DND-41 (cell line): ENCODE data around the gene SLAMF8.

Experiments
- EZH2 ChIP-seq: IDR thresholded peaks from 3 replicates; pipeline ENCODE4 v1.6.1; 2012; ENCODE audit warnings: borderline replicate concordance, low read depth, mild to moderate bottlenecking, moderate library complexity, low read length, inconsistent platforms; ENCODE audit not compliant: severe bottlenecking
- TF ChIP-seq, protein P1 (sequence below): IDR thresholded peaks from 2 replicates; pipeline ENCODE4 v1.5.1; 2012; ENCODE audit warnings: borderline replicate concordance, low read length, moderate library complexity, mild to moderate bottlenecking; ENCODE audit not compliant: poor library complexity, severe bottlenecking; ENCODE audit errors: extremely low read depth

DNA sequence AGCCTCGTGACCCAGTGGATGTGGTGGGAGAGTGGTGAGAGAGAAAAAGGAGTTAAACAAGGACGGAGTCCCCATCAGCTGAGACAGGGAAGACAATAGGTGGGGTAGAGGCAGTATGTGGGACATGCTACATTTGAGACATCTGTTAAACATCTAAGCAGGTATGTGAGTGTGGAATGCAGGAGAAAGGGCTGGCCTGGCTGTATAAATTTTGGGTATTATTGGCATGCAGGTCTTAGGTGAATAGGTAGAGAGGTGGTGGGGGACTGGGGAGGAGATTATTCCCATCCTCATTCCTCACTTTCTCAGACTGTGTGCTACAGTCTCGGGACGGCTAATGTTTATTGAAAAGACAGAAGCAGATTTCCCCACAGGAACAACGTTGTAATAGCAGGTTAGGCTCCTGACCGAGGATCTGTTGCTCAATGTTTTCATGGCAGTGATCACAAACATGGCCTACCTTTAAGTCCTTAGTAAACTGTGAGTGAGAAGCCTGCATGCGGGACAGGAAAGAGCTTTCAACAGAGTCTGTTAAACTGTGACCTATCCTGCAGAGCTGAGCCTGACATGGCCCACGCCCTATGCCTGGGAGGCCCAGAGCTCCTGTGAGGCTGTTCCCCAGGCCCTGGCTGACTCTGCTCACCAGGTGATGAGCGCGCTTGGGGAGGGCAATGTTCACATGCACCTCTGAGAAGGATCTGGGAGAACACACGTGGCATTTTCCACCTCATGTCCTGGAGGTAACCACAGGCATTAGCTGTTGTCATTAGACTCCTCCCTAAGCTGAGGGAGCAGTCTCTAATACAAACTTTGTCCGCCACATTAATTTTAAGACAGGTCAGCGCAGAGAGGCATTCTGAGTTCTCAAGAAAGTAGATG, 19.3 kb downstream of the SLAMF8 start:
- TF ChIP-seq, protein P1, sequence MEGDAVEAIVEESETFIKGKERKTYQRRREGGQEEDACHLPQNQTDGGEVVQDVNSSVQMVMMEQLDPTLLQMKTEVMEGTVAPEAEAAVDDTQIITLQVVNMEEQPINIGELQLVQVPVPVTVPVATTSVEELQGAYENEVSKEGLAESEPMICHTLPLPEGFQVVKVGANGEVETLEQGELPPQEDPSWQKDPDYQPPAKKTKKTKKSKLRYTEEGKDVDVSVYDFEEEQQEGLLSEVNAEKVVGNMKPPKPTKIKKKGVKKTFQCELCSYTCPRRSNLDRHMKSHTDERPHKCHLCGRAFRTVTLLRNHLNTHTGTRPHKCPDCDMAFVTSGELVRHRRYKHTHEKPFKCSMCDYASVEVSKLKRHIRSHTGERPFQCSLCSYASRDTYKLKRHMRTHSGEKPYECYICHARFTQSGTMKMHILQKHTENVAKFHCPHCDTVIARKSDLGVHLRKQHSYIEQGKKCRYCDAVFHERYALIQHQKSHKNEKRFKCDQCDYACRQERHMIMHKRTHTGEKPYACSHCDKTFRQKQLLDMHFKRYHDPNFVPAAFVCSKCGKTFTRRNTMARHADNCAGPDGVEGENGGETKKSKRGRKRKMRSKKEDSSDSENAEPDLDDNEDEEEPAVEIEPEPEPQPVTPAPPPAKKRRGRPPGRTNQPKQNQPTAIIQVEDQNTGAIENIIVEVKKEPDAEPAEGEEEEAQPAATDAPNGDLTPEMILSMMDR = no peak
- no peak for TF ChIP-seq EZH2
